HG03342 (cell line): ENCODE data around the gene KEAP1.
A peak's percentile ranks its signal among the peaks of the same experiment; 100 is the strongest.
"Not testable (repeated sequence)": the region's sequence is repeated elsewhere in the genome, so short reads cannot be mapped to it uniquely, and the experiment has no call there.

Experiments
- ATAC-seq: cut with Tn5 transposase; IDR thresholded peaks from one replicate; pipeline ENCODE4 v1.9.1; 2021; ENCODE audit warnings: mild to moderate bottlenecking, moderate library complexity; ENCODE audit not compliant: unreplicated experiment

Gene KEAP1

GRCh38 chr19:10503002-10503789, at the start of gene KEAP1:
Gene KEAP1, minus strand, starts transcription at chr19:10503356. Its CDS starts 3,323 bp downstream, at chr19:10500033.
- ATAC-seq = no peak

- ATAC-seq = no peak
These were observed 49.4 kb upstream of the KEAP1 start for GRCh38 chr19:10552510-10553053.

- no peak for ATAC-seq
These were observed 48.6 kb upstream of the KEAP1 start for GRCh38 chr19:10551698-10552301.

- not testable (repeated sequence) for ATAC-seq
These were observed 47.9 kb upstream of the KEAP1 start for GRCh38 chr19:10551006-10551405.

GRCh38 chr19:10550336-10550735, 47.2 kb upstream of the KEAP1 start:
- no peak for ATAC-seq

- no peak for ATAC-seq
These were observed 46.6 kb upstream of the KEAP1 start for GRCh38 chr19:10549733-10550132.

GRCh38 chr19:10548746-10549276, 45.7 kb upstream of the KEAP1 start:
- ATAC-seq = no peak

- no peak for ATAC-seq
These were observed 43.7 kb upstream of the KEAP1 start for GRCh38 chr19:10546817-10547216.

GRCh38 chr19:10544753-10545251, 41.6 kb upstream of the KEAP1 start:
- no peak for ATAC-seq

GRCh38 chr19:10544242-10544752, 41.1 kb upstream of the KEAP1 start:
- ATAC-seq = no peak

- peak; percentile 83 for ATAC-seq
These were observed 40.5 kb upstream of the KEAP1 start, which contains the start of gene ATG4D for GRCh38 chr19:10543420-10544241. Gene ATG4D, plus strand, starts transcription at chr19:10543904. Its CDS starts 187 bp downstream, at chr19:10544091.

- no peak for ATAC-seq
These were observed 39.9 kb upstream of the KEAP1 start for GRCh38 chr19:10543059-10543419.

GRCh38 chr19:10539016-10539415, 35.9 kb upstream of the KEAP1 start:
- ATAC-seq = not testable (repeated sequence)

- no peak for ATAC-seq
These were observed 35.2 kb upstream of the KEAP1 start for GRCh38 chr19:10538204-10538983.

GRCh38 chr19:10537668-10538067, 34.5 kb upstream of the KEAP1 start:
- ATAC-seq = no peak

GRCh38 chr19:10535613-10536012, 32.5 kb upstream of the KEAP1 start:
- no peak for ATAC-seq

GRCh38 chr19:10533646-10534386, 30.7 kb upstream of the KEAP1 start:
- no peak for ATAC-seq

- no peak for ATAC-seq
These were observed 29.3 kb upstream of the KEAP1 start for GRCh38 chr19:10532457-10532856.

- ATAC-seq = not testable (repeated sequence)
These were observed 23.7 kb upstream of the KEAP1 start for GRCh38 chr19:10526887-10527286.
